Stimulated activated CD4-positive, alpha-beta T cell treated with anti-CD3 and anti-CD28 coated beads, Interleukin-1b, Interleukin-23, amount 100 ng/mL, for 24 hours (primary cell): ENCODE results near the gene EML4.

Experiments used
- DNase-seq, 4 experiments: peaks; one replicate each; pipeline ENCODE4 v3.0.0-alpha.2; 2020; ENCODE audit warnings: low read depth in 4 of 4, low spot score in 1 of 4

The EML4 gene

GRCh38 chr2:42192652-42193566, 23.8 kb downstream of the EML4 start:
- DNase-seq = no peak

- DNase-seq = no peak
Measured at GRCh38 chr2:42193722-42194187, 24.6 kb downstream of the EML4 start.

GRCh38 chr2:42194428-42194827, 25.3 kb downstream of the EML4 start:
- DNase-seq = no peak

- DNase-seq = no peak
Measured at GRCh38 chr2:42195559-42195958, 26.4 kb downstream of the EML4 start.

- DNase-seq = no peak
Measured at GRCh38 chr2:42196070-42196402, 26.9 kb downstream of the EML4 start.

GRCh38 chr2:42196403-42197267, 27.5 kb downstream of the EML4 start:
- DNase-seq = no peak

GRCh38 chr2:42197792-42198191, 28.6 kb downstream of the EML4 start:
- DNase-seq = no peak

- DNase-seq = no peak
Measured at GRCh38 chr2:42198466-42198865, 29.3 kb downstream of the EML4 start.

- no peak for DNase-seq
Measured at GRCh38 chr2:42199002-42199401, 29.8 kb downstream of the EML4 start.

GRCh38 chr2:42199626-42200025, 30.5 kb downstream of the EML4 start:
- DNase-seq = no peak

GRCh38 chr2:42200926-42201855, 32.0 kb downstream of the EML4 start:
- no peak for DNase-seq

- DNase-seq = no peak
Measured at GRCh38 chr2:42202634-42203008, 33.5 kb downstream of the EML4 start.

- no peak for DNase-seq
Measured at GRCh38 chr2:42203792-42204191, 34.6 kb downstream of the EML4 start.

GRCh38 chr2:42205337-42205736, 36.2 kb downstream of the EML4 start:
- no peak for DNase-seq

- no peak for DNase-seq
Measured at GRCh38 chr2:42207826-42208225, 38.7 kb downstream of the EML4 start.

GRCh38 chr2:42210203-42210602, 41.0 kb downstream of the EML4 start:
- DNase-seq = no peak

GRCh38 chr2:42211291-42211690, 42.1 kb downstream of the EML4 start:
- no peak for DNase-seq

GRCh38 chr2:42214669-42215068, 45.5 kb downstream of the EML4 start:
- DNase-seq = no peak

GRCh38 chr2:42216694-42217093, 47.5 kb downstream of the EML4 start:
- no peak for DNase-seq

- DNase-seq = no peak
Measured at GRCh38 chr2:42217307-42217706, 48.2 kb downstream of the EML4 start.

GRCh38 chr2:42217914-42218313, 48.8 kb downstream of the EML4 start:
- no peak for DNase-seq
